GM18858 (cell line): ENCODE data around the gene DNER.
"Not testable (repeated sequence)": the region's sequence is repeated elsewhere in the genome, so short reads cannot be mapped to it uniquely, and the experiment has no call there.

Source experiments
- ATAC-seq: cut with Tn5 transposase; IDR thresholded peaks from one replicate; pipeline ENCODE4 v1.9.1; 2021; ENCODE audit not compliant: unreplicated experiment

DNER gene

DNA sequence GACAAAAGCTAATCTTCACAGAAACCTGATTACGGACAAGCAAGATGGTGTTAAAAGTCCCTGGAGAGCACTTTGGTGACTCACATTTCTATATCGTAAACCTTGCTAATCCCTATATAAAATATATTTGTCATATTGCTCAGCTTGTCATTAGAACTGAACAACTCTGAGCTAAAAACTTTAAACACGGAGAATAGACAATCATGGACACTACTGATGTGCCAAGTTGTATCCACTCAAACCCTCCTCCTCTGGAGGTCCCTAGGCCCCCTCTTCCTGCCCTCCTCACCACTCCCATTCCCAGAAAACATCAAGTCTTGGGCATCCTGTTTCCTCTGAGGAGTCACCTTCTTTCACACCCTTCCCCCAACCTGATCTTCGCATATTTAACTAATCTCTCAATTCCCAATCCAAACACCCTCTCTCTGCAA lies 304.6 kb downstream of the DNER start:
- ATAC-seq: no peak

DNA sequence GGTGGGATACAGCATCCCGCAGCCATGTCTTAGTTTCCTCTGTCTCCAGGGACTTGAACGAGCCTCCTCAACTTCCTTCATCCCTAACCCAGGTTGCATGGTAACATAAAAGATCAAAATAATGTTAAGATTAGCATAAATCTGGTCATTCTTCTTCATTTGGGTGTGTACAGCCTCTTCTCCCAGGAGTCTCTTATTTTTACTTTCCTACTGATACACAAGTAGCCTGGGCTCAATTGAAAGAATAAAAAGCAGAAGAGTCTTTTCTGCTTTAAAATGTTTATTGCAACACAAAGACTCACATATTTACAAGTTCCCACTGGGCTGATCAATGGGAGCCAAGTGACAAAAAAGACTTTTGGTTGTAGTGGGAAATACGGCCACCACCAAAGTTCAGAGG lies 305.4 kb downstream of the DNER start:
- no peak for ATAC-seq

DNA sequence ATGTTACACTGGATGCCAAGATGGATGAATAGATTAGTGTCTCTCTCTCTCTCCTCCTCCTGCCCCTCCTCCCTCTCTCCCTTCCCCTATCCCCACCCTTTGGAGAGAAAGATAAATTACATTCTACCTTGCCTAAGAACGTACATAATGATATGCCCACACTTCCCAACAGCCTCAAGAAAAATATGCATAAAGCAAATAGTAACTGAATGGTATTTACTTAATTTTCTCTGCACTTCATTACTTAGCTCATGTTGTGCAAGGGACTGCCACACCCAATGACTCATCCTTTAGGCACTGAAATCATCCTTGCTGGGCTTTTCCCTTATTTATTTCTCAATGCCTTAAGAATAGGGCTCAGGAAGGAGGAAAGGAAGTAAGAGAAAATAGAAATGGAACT lies 306.0 kb downstream of the DNER start:
- ATAC-seq: no peak

DNA sequence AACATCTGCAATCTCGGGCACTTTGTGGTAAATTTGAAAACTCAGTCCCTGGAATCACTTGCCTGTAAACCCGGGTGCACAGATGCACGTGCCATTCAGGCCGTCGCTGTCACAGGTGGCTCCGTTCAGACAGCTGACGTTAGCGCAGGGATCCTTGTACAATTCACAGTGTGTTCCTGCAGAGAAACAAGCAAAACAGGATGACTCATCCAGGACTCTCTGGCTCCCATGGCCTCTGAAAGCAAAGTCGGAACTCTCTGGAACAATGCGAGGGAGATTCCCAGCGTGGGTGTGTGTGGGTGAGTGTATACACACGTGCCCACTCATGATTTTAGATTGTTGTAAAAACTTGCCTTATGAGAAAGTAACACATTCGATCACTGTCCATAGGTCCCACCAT lies 307.2 kb downstream of the DNER start:
- no peak for ATAC-seq

DNA sequence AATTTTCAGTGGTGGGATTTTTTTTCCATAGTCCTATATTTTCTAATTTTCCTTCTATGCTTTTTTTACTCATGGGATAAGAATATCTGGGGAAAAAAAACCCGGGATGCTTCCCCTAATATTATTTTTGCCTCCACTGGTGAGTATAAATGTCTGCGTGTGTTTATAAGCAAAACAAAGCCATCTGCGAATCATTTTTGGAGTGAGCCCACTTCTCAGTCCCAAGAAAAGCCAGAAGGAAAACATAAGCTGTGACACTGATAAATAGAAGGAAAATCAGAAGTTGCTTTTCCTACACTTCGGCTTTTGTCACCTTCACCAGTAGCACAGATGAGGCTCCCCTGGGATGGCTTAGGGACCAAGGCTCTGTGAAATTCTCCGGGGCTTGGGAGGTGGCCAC lies 308.6 kb downstream of the DNER start:
- ATAC-seq: no peak

DNA sequence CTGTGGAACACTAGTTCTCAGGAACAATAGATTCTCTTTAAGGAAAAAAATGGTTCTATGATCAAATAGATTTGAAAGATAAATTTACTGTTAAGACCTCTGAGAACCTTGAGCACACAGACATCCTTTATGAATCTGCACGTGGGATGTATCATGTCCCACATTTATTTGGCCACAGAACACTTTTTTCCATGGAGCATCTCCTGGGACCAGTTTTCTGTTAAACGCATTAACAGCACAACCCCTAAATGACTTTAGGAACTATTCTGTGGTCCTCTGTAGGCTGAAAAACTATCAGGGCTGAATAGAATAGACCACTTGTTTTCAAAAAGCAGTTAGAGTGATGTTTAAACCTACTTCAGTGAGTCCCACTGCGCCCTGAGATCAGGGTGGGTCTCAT lies 311.1 kb downstream of the DNER start:
- ATAC-seq: no peak

DNA sequence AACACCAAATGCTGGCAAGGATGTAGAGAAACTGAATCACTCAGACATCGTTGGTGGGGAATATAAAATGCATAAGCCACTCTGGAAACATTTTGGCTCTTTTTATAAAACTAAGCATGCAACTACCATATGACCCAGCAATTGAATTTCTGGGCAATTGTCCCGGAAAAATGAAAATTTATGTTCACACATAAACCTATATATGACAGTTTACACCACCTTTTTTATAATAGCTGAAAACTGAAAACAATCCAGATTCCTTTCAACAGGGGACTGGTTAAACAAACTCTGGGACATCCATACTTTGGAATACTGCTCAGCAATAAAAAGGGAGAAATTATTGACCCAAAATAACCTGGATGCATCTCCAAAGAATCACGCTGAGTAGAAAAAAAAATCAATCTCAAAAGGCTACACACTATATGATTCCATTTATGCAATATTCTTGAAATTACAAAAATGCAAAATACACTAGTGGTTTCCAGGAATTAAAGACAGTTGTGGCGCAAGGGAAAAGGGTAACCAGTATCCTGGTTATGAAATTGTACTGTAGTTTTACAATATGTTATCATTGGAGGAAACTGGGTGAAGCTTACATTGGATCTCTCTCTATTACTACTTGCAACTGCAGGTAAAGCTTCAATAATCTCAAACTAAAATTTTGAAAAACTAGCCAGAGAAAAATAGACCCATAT lies 313.0 kb downstream of the DNER start:
- no peak for ATAC-seq

DNA sequence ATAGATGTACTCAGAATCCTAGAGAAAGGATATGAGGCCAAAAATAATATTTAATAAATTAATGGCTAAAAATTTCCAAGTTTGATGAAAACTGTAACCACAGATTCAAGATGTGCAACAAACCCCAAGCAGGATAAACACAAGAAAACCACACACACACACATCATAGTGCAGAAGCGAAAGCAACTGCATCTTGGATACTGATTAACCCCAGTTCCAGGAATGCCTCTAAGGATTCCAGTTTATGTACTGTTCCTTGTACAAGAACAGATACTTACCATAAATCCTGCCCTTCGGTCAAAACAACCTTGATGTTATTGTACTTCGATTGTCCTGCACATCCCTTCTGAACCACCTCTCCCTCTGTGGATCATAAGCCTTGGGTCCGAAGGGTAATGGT lies 320.4 kb downstream of the DNER start:
- no peak for ATAC-seq

DNA sequence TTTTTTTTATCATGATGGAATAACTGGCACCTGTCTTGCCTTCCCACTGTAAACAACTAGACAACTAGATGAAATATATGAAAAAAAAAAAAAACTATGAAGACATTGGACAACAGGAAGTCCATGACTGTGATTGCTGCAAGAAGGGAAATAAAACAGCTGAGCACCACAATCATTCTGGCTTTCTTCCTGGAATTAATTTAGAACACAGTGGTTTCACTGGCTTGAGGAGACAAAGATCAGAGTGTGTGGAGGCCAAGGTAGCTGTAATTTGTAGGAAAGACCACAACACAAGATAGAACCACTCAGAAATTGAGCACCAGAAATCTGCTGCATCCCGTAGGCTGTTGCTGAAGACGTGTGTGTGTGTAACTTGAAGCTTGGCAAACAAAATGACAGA lies 322.2 kb downstream of the DNER start:
- no peak for ATAC-seq

DNA sequence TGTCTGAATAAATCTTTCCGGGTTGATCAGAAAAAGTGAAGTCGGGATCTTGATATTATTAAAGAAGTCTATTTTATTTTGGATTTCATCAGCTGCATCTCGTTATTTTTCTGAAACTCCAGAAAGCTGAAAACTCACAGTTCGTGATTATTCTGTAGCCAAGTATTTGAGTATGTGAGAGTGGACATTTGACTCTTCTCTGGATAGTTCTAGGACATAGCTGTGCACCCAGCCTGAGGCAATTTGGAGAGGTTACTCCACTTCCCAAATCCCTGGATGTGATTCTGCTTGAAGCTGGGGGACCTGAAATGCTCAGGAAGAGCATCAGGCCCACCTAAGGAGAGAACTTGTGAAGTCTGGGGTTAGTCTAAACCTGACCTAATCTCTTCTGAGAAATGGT lies 325.6 kb downstream of the DNER start:
- no peak for ATAC-seq

DNA sequence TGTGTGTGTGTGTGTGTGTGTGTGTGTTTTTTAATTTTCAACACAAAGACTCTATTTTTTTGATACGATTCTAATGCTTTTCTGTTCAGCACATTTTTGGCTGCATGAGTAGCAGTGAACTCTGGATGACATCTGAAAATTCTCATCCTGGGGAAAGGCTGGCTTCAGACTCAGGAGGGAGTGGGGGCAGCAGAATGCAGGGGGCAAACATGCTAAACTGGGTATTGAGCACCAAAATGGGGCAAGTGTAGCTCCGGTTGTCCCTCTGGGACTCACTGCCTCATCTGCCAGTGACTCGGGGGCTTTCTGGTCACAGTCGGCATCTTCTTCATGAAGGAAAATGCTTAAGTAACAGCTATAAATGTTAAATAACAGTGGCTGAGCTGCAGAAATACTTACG lies 326.5 kb downstream of the DNER start:
- ATAC-seq: no peak

DNA sequence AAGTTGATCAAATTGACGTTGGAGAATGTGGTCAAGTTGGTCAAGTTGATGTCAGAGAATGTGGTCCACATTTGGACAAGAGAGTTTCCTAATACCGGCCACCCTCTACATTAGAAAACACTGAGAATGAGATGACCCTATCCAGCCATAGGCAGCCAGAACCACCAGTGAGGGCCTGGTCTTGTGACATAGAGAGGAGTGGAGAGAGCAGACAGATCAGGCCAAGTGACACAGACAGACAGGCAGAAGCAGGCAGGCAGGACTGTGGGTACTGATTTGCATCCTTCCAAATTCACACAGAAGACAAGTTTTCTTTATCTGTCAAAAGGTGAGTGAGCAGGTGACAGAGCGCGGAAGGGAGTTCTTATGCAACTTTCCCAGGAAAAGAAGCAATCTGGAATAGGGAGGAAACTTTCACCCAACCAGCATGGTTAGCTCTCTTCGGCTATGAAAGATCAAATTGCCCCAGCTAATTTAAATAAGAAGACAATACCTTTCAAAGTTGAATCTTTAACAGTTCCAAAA lies 334.2 kb downstream of the DNER start:
- ATAC-seq: no peak

DNA sequence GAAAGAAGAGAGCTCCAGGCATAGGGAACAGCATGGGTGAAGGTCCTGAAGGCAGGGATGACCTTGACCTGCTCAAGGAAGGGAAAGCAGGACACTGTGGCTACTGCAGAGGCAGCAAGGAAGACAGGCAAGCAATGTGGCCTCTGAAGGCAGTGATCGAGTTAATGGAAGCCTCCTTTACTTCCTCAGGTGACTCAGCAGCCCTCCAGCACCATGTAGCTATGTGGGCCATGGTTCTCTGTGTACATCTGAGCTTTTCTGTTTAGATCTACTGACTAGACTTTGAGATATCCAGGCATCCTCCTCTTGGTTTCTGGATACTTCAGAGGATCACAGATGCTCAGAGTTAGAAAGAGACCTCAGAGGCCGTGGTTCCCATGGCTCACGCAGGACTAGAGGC lies 336.0 kb downstream of the DNER start:
- no peak for ATAC-seq

DNA sequence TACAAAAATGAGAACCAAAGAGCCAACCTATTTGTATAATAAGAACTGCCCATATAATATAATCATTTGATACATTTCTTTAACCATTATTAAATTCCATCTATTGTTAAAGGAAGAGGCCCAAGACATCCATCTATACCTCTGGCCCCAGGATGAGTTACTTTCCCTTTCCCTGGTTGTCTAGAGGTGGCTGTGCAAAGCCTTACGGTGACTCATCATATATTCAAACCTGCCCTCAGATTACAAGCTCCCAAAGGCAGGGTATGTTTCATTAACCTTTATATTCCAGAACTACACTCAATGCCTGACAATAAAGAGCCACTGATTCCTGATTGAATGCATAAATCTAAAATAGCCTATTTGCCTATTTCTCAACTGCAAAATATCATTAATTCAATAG lies 337.5 kb downstream of the DNER start:
- no peak for ATAC-seq

DNA sequence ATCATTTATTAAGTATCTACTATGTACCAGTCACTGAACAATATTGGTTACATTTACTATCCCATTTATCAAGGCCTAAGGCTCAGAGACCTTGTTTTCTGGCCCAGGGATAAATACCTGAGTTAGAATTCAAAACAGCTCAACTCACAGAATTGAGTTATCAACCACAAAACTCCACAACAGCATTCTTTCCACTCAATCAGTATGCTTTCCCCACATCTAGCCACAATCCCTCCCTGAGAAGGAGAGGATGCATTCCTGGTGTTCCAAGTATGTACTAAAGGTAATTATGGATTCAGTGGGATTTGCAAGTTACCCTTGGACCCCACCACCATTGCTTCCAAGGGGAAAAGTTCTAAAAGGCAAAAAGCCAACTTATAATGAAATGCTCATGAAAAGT lies 339.1 kb downstream of the DNER start:
- ATAC-seq: no peak

DNA sequence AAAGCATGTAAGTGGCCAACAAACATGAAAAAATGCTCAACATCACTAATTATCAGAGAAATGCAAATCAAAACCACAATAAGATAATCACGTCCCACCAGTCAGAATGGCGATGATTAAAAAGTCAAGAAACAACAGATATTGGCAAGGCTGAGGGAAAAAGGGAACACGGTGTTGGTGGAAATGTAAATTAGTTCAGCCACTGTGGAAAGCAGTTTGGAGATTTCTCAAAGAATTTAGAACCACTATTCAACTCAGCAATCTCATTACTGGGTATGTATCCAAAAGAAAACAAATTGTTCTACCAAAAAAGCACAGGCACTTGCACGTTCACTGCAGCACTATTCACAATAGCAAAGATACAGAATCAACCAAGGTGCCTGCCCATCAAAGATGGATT lies 341.0 kb downstream of the DNER start:
- ATAC-seq: not testable (repeated sequence)

DNA sequence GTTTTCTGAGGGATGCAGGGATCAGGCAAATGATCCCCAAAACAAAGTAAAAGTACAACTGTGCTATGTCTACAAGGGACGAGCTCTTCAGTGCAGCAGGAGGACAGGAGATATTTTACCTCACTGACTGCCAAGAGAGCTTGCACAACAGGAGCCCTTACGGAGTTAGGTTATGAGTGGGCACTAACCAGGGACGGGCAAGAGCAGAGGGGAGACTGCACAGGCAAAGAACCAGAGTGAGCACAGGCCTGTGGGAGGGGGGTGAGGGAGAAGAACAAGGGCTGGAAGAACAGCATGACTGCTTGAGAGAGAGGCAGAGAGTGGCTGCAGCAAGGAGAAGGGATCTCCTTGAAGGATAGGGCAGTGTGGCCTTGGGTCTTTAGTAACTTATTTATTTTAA lies 342.1 kb downstream of the DNER start:
- ATAC-seq: no peak

DNA sequence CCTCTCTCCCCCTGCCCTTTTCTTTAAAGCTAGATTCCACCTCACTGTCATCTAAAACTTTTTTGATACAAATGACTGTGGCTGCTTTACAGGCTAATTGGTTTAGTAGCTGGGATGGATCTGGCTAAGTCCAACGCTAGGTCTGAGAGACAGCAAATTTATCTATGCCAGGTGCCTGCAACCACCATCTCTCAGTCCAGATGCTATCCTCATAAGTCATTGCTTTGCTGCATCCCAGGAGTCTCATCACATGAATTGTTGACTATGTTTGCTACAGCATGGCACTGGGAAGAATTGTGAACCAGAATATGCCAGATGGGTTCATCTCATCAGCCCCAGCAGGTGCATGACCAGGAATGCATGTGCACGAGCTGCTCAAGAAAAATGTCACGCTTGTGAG lies 343.3 kb downstream of the DNER start:
- ATAC-seq: no peak

DNA sequence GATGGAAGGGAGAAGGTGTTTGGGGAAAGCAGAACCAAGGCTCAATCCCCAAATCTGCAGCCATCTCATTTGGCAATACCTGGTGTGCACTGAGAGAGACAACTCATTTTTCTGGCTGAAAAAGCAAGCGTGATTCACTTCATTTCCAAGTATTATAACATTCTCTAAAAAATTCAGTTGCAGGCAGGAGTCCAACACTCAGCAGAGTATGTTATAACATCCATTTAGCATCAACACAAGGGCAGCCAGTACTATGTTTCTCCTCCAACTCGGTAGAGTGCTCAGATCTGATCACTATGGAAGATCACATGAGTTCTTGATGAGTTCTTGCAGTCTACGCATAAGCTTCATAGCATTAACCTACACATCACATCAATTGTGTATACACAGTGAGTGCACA lies 343.8 kb downstream of the DNER start:
- no peak for ATAC-seq

DNA sequence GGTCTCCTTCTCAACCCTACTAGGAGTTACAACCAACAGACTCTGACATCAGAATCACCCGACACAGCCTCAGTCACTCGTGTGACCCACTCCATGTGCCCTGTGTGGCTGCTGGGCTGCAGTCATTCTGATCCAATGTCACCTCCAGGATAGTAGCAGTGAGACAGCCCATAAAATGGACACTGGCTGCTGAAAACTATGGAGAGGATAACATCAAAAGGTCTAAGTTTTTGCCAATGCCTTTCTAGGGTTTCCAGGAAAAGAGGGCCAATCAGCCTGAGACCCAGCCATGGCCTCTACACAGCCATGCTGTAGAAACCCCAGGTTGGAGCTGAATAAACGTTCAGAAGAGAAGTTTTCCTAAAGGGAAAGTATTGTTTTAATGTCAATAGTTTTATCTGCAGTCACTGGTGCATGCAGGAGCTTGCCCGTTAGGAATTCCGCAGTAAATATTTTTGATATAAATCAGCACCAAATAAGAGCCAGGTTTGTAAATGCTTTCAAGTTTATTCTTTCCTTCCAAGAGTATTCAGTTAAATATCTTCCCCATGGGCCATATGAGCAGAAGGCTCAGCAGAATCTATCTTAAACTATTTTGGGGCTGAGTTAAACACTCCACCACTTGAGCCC lies 351.1 kb downstream of the DNER start:
- no peak for ATAC-seq

DNA sequence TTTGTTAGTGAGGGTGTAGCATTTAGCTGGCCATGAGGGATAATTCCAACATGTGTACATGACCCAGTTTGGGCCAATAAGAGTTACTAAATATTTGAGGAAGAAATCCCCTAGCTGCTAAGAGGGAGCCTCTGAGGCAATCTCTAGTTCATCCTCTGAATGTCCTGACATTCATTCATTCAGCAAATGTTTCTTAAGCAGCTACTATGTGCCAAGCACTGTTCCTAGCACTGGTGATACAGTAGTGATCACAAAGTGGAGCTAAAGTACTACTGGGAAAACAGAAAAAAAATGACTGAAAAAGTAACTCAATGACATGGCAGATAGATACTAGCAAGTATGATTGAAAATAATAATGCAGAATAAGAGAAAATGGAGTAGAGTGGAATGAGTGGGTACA lies 363.5 kb downstream of the DNER start:
- no peak for ATAC-seq

DNA sequence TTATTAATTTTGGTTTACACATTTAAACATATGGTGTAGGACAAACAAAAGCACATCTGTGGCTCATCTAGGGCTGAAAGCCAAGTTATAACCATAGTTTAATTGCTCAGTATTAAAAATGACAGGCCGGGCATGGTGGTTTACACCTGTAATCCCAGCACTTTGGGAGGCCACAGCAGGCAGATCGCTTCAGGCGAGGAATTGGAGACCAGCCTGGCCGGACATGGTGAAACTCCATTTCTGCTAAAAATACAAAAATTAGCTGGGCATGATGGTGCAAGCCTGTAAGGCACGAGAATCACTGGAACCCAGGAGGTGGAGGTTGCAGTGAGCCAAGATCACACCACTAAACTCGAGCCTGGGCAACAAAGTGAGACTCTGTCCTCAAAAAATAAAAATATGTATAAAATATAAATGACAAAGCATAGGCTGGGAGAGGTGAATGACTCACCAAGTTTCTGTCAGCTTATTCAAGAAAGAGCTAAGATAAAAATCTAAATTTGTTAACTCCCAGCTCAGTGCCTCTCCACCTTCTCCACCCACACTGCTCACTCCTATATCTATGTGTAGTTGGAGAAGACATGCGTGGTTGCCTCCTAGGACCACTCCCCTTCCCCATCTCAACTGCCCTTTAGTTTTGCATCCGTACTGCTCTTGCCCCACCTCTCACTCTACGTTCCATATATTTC lies 364.1 kb downstream of the DNER start:
- no peak for ATAC-seq
